GM12872 (cell line): ENCODE results near the gene EFCAB6.

Experiments used
- CTCF ChIP-seq: IDR thresholded peaks from 3 replicates; pipeline ENCODE4 v1.5.1; 2011; ENCODE audit warnings: low read depth, mild to moderate bottlenecking, low read length, moderate library complexity; ENCODE audit not compliant: insufficient read depth

Gene EFCAB6

GRCh38 chr22:43811777-43812148, 342 bp downstream of the EFCAB6 start:
- TF ChIP-seq CTCF = no peak

GRCh38 chr22:43802897-43803495, 9.1 kb downstream of the EFCAB6 start:
- TF ChIP-seq CTCF = no peak

- TF ChIP-seq CTCF = no peak
These were observed 11.1 kb downstream of the EFCAB6 start for GRCh38 chr22:43800970-43801369.

GRCh38 chr22:43798492-43798891, 13.6 kb downstream of the EFCAB6 start:
- TF ChIP-seq CTCF = no peak

GRCh38 chr22:43796567-43796966, 15.5 kb downstream of the EFCAB6 start:
- peak; percentile 31; the same call in 2 of the 3 replicates for TF ChIP-seq CTCF

- TF ChIP-seq CTCF = no peak
These were observed 16.8 kb downstream of the EFCAB6 start for GRCh38 chr22:43795320-43795719.

- TF ChIP-seq CTCF = no peak
These were observed 19.2 kb downstream of the EFCAB6 start for GRCh38 chr22:43792905-43793304.
